GM15510 (cell line): Measurements from ENCODE around the gene MAGI1.

Source experiments
- POLR2A ChIP-seq: IDR thresholded peaks from 3 replicates; pipeline ENCODE4 v1.6.1; 2011; ENCODE audit warnings: borderline replicate concordance; ENCODE audit not compliant: insufficient read length; ENCODE audit errors: extremely low read depth

Gene MAGI1

GRCh38 chr3:65714134-65714533 is 324.6 kb downstream of the MAGI1 start:
- no peak for TF ChIP-seq POLR2A

GRCh38 chr3:65713016-65713415 is 325.7 kb downstream of the MAGI1 start:
- TF ChIP-seq POLR2A: no peak

- no peak for TF ChIP-seq POLR2A
Measured at GRCh38 chr3:65712140-65712539, 326.6 kb downstream of the MAGI1 start.

GRCh38 chr3:65706776-65707568 is 331.7 kb downstream of the MAGI1 start:
- TF ChIP-seq POLR2A: no peak

- no peak for TF ChIP-seq POLR2A
Measured at GRCh38 chr3:65706301-65706700, 332.4 kb downstream of the MAGI1 start.

GRCh38 chr3:65703820-65704219 is 334.9 kb downstream of the MAGI1 start:
- no peak for TF ChIP-seq POLR2A

- no peak for TF ChIP-seq POLR2A
Measured at GRCh38 chr3:65703026-65703425, 335.7 kb downstream of the MAGI1 start.

GRCh38 chr3:65702202-65702601 is 336.5 kb downstream of the MAGI1 start:
- TF ChIP-seq POLR2A: no peak

GRCh38 chr3:65701516-65701915 is 337.2 kb downstream of the MAGI1 start:
- TF ChIP-seq POLR2A: no peak

- no peak for TF ChIP-seq POLR2A
Measured at GRCh38 chr3:65689436-65689835, 349.3 kb downstream of the MAGI1 start.

- TF ChIP-seq POLR2A: no peak
Measured at GRCh38 chr3:65687741-65688140, 351.0 kb downstream of the MAGI1 start.

- no peak for TF ChIP-seq POLR2A
Measured at GRCh38 chr3:65685621-65686235, 353.0 kb downstream of the MAGI1 start.

- TF ChIP-seq POLR2A: no peak
Measured at GRCh38 chr3:65678516-65678915, 360.2 kb downstream of the MAGI1 start.

- no peak for TF ChIP-seq POLR2A
Measured at GRCh38 chr3:65677486-65678010, 361.2 kb downstream of the MAGI1 start.

GRCh38 chr3:65676580-65676979 is 362.1 kb downstream of the MAGI1 start:
- no peak for TF ChIP-seq POLR2A

GRCh38 chr3:65675011-65675410 is 363.7 kb downstream of the MAGI1 start:
- no peak for TF ChIP-seq POLR2A
